ENCODE measurements around the gene PTPRK.

Gene PTPRK

GRCh38 chr6:127966616-127967015, 553.8 kb downstream of the PTPRK start:
- CTCF ChIA-PET: interaction anchor here (1.4 kb wide), 1 partner anchor 12 kb away, joined by 3 read pairs; no protein-coding TSS in a partner anchor
- POLR2A ChIA-PET: no interaction called here
- DNase-seq (ENCODE audit: extremely low spot score): no peak
- TF ChIP-seq CTCF (IDR thresholded peaks at IDR 0.05; ENCODE audit: control extremely low read depth, extremely low read depth, low read depth, missing control alignments): no peak

- no peak for DNase-seq (ENCODE audit: extremely low spot score)
- no peak for TF ChIP-seq CTCF (IDR thresholded peaks at IDR 0.05; ENCODE audit: control extremely low read depth, extremely low read depth, low read depth, missing control alignments)
- ChIA-PET CTCF (interaction anchor here (1.3 kb wide), 1 partner anchor 18 kb away, joined by 3 read pairs; no protein-coding TSS in a partner anchor), POLR2A (no interaction called here)
Observed at GRCh38 chr6:127963495-127963894, 556.9 kb downstream of the PTPRK start.

- ChIA-PET CTCF (interaction anchor here (1.3 kb wide), 1 partner anchor 16 kb away, joined by 4 read pairs; no protein-coding TSS in a partner anchor), POLR2A (no interaction called here)
- no peak for TF ChIP-seq CTCF (IDR thresholded peaks at IDR 0.05; ENCODE audit: control extremely low read depth, extremely low read depth, low read depth, missing control alignments)
- DNase-seq (ENCODE audit: extremely low spot score): no peak
Observed at GRCh38 chr6:127959869-127960268, 560.5 kb downstream of the PTPRK start.

- TF ChIP-seq CTCF (IDR thresholded peaks at IDR 0.05; ENCODE audit: control extremely low read depth, extremely low read depth, low read depth, missing control alignments): no peak
- ChIA-PET POLR2A (no interaction called here), CTCF (interaction anchor here (0.8 kb wide), 1 partner anchor 13 kb away, joined by 3 read pairs; no protein-coding TSS in a partner anchor)
- DNase-seq (ENCODE audit: extremely low spot score): no peak
Observed at GRCh38 chr6:127956956-127957355, 563.4 kb downstream of the PTPRK start.

GRCh38 chr6:127956260-127956888, 564.0 kb downstream of the PTPRK start:
- no peak for DNase-seq (ENCODE audit: extremely low spot score)
- no peak for TF ChIP-seq CTCF (IDR thresholded peaks at IDR 0.05; ENCODE audit: control extremely low read depth, extremely low read depth, low read depth, missing control alignments)
- CTCF ChIA-PET: interaction anchor here (0.8 kb wide), 1 partner anchor 13 kb away, joined by 3 read pairs; no protein-coding TSS in a partner anchor
- POLR2A ChIA-PET: no interaction called here

GRCh38 chr6:127954082-127954481, 566.3 kb downstream of the PTPRK start:
- TF ChIP-seq CTCF (IDR thresholded peaks at IDR 0.05; ENCODE audit: control extremely low read depth, extremely low read depth, low read depth, missing control alignments): no peak
- ChIA-PET POLR2A (no interaction called here), CTCF (interaction anchor here (1.6 to 2.1 kb wide), 2 partner anchors 10 to 12 kb away, joined by 3 to 6 read pairs; no protein-coding TSS in a partner anchor)
- no peak for DNase-seq (ENCODE audit: extremely low spot score)

Data from GM10248 (cell line).